Ishikawa (cell line): Measurements from ENCODE around the gene TOR3A.

Source experiments
- EP300 ChIP-seq: IDR thresholded peaks from 2 replicates; pipeline ENCODE4 v1.6.1; 2012; ENCODE audit warnings: borderline replicate concordance
- REST ChIP-seq: IDR thresholded peaks from 2 replicates; pipeline ENCODE4 v1.6.1; 2012; ENCODE audit warnings: low read depth, mild to moderate bottlenecking
- TAF1 ChIP-seq: IDR thresholded peaks from 2 replicates; pipeline ENCODE4 v1.6.1; 2012; ENCODE audit warnings: low read depth, mild to moderate bottlenecking
- YY1 ChIP-seq: IDR thresholded peaks from 2 replicates; pipeline ENCODE4 v1.6.1; 2012; ENCODE audit warnings: low read depth

DNA sequence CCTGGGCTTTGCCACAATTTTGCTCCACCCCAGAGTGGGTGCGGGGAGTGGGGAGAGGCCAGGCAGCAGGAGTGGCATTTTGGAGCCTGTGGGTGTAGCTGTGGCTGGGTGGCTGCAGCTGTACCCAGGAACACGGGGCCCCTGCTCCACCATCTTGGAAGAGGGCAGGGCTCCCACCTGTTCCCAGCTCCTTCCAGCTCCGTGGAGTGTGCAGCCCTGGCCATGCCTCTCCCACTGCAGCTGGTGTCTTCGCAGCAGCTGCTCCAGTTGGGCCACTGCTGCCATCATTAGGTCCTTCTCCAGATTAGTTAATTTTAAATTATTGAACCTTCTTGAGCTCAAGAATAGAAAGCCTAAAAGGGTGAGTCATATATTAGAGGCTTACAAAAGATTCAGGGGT, 38.6 kb upstream of the TOR3A start:
- TF ChIP-seq TAF1: no peak
- no peak for TF ChIP-seq REST
- TF ChIP-seq YY1: no peak
- TF ChIP-seq EP300: no peak
